H9 (cell line): ENCODE results near the gene CEBPE. TPM values are rescaled to one million over a fixed set of nuclear protein-coding genes. Genes with fewer than 3 reads are reported as not detected.

Experiments
- DNase-seq: peaks from one replicate; pipeline ENCODE4 v3.0.0-alpha.2; 2017
- H2AFZ ChIP-seq: one replicate; pipeline ENCODE4 v1.6.1; 2013; ENCODE audit warnings: mild to moderate bottlenecking, low read length, control low read depth, moderate library complexity
- H2AK5ac ChIP-seq: 2 replicates; pipeline ENCODE4 v1.6.1; 2013; ENCODE audit warnings: low read length, control low read depth, mixed read lengths; ENCODE audit not compliant: insufficient read length
- H2BK120ac ChIP-seq: one replicate; pipeline ENCODE4 v1.6.1; 2013; ENCODE audit warnings: low read depth, mild to moderate bottlenecking, low read length, control low read depth, inconsistent platforms; ENCODE audit not compliant: poor library complexity, severe bottlenecking
- H2BK12ac ChIP-seq: 2 replicates; pipeline ENCODE4 v1.6.1; 2013; ENCODE audit warnings: low read length, control low read depth, mixed read lengths, low read depth; ENCODE audit not compliant: insufficient read length
- H2BK15ac ChIP-seq: 2 replicates; pipeline ENCODE4 v1.6.1; 2013; ENCODE audit warnings: low read depth, low read length, control low read depth
- H2BK20ac ChIP-seq: one replicate; pipeline ENCODE4 v1.6.1; 2013; ENCODE audit warnings: low read depth, mild to moderate bottlenecking, low read length, control low read depth, inconsistent platforms; ENCODE audit not compliant: poor library complexity, severe bottlenecking
- H2BK5ac ChIP-seq: 2 replicates; pipeline ENCODE4 v1.6.1; 2013; ENCODE audit warnings: low read length, control low read depth, mixed read lengths; ENCODE audit not compliant: insufficient read length
- H3K14ac ChIP-seq: 2 replicates; pipeline ENCODE4 v1.6.1; 2013; ENCODE audit warnings: low read length, control low read depth; ENCODE audit not compliant: insufficient read depth
- H3K18ac ChIP-seq: 2 replicates; pipeline ENCODE4 v1.6.1; 2013; ENCODE audit warnings: low read depth, mild to moderate bottlenecking, mixed read lengths, low read length, control low read depth; ENCODE audit not compliant: insufficient read length
- H3K23ac ChIP-seq: 2 replicates; pipeline ENCODE4 v1.6.1; 2013; ENCODE audit warnings: low read length, control low read depth, mixed read lengths, low read depth; ENCODE audit not compliant: insufficient read length
- H3K23me2 ChIP-seq: 2 replicates; pipeline ENCODE4 v1.6.1; 2013; ENCODE audit warnings: low read depth, mild to moderate bottlenecking, mixed read lengths, low read length, control low read depth; ENCODE audit not compliant: insufficient read length, poor library complexity, severe bottlenecking
- H3K27ac ChIP-seq: 2 replicates; pipeline ENCODE4 v1.5.1; 2013; ENCODE audit warnings: low read length, control low read depth, mixed read lengths, low read depth; ENCODE audit not compliant: insufficient read length
- H3K27me3 ChIP-seq: 2 replicates; pipeline ENCODE4 v1.6.1; 2013; ENCODE audit warnings: low read length, control low read depth, inconsistent platforms; ENCODE audit not compliant: insufficient read depth
- H3K4ac ChIP-seq: 2 replicates; pipeline ENCODE4 v1.6.1; 2013; ENCODE audit warnings: low read depth, mild to moderate bottlenecking, control low read depth, inconsistent platforms, low read length, moderate library complexity
- H3K4me1 ChIP-seq: 2 replicates; pipeline ENCODE4 v1.6.1; 2013; ENCODE audit warnings: low read length, control low read depth, inconsistent platforms; ENCODE audit not compliant: insufficient read depth
- H3K4me2 ChIP-seq: 2 replicates; pipeline ENCODE4 v1.6.1; 2013; ENCODE audit warnings: low read length, control low read depth, mixed read lengths; ENCODE audit not compliant: insufficient read length, insufficient read depth
- H3K56ac ChIP-seq: 2 replicates; pipeline ENCODE4 v1.6.1; 2013; ENCODE audit warnings: low read depth, mild to moderate bottlenecking, mixed read lengths, low read length, control low read depth; ENCODE audit not compliant: insufficient read length
- H3K79me1 ChIP-seq: 2 replicates; pipeline ENCODE4 v1.6.1; 2013; ENCODE audit warnings: low read depth, mild to moderate bottlenecking, moderate library complexity, low read length, control low read depth, inconsistent platforms; ENCODE audit not compliant: insufficient read depth, poor library complexity, severe bottlenecking
- H3K79me2 ChIP-seq: 2 replicates; pipeline ENCODE4 v1.6.1; 2013; ENCODE audit warnings: low read length, control low read depth, inconsistent platforms; ENCODE audit not compliant: insufficient read depth
- H3K9ac ChIP-seq: 2 replicates; pipeline ENCODE4 v1.6.1; 2013; ENCODE audit warnings: low read length, control low read depth, mixed read lengths; ENCODE audit not compliant: insufficient read length; ENCODE audit errors: extremely low read depth
- H3K9me3 ChIP-seq: one replicate; pipeline ENCODE4 v1.6.1; 2013; ENCODE audit warnings: low read depth, low read length, inconsistent platforms; ENCODE audit not compliant: control insufficient read depth
- H3T11ph ChIP-seq: one replicate; pipeline ENCODE4 v1.6.1; 2013; ENCODE audit warnings: mild to moderate bottlenecking, low read length, control low read depth, inconsistent platforms
- H4K20me1 ChIP-seq: one replicate; pipeline ENCODE4 v1.6.1; 2013; ENCODE audit not compliant: control insufficient read depth, insufficient read length, insufficient read depth
- H4K5ac ChIP-seq: 2 replicates; pipeline ENCODE4 v1.6.1; 2013; ENCODE audit warnings: low read depth, mild to moderate bottlenecking, mixed read lengths, low read length, control low read depth; ENCODE audit not compliant: insufficient read length
- H4K8ac ChIP-seq: replicated peaks from 2 replicates; pipeline ENCODE4 v1.6.1; 2013; ENCODE audit warnings: low read length, control low read depth, mixed read lengths, low read depth; ENCODE audit not compliant: insufficient read length
- H4K91ac ChIP-seq: 2 replicates; pipeline ENCODE4 v1.6.1; 2013; ENCODE audit warnings: low read depth, mild to moderate bottlenecking, moderate library complexity, mixed read lengths, low read length, control low read depth; ENCODE audit not compliant: insufficient read length
- H3K27ac Mint-ChIP-seq, 3 experiments: 2 replicates in 2 of 3; 3 replicates in 1 of 3; pipeline ENCODE4 v1.8.0; 2020 to 2021; ENCODE audit warnings: mixed read lengths in 3 of 3, mild to moderate bottlenecking in 1 of 3, moderate library complexity in 1 of 3
- H3K27me3 Mint-ChIP-seq: 2 replicates; pipeline ENCODE4 v1.8.0; 2021; ENCODE audit warnings: low read depth, mild to moderate bottlenecking, moderate library complexity, mixed read lengths
- H3K36me3 Mint-ChIP-seq, 3 experiments: 2 replicates in 2 of 3; 3 replicates in 1 of 3; pipeline ENCODE4 v1.8.0; 2020 to 2021; ENCODE audit warnings: low read depth in 3 of 3, mixed read lengths in 3 of 3; ENCODE audit not compliant: insufficient read depth in 1 of 3
- H3K4me1 Mint-ChIP-seq, 2 experiments: 2 replicates each; pipeline ENCODE4 v1.8.0; 2020; ENCODE audit warnings: mixed read lengths in 2 of 2
- H3K4me3 Mint-ChIP-seq, 2 experiments: 2 replicates in 1 of 2; 3 replicates in 1 of 2; pipeline ENCODE4 v1.8.0; 2020 to 2021; ENCODE audit warnings: mild to moderate bottlenecking in 2 of 2, mixed read lengths in 2 of 2, moderate library complexity in 1 of 2
- H3K9me3 Mint-ChIP-seq, 2 experiments: 2 replicates in 1 of 2; 3 replicates in 1 of 2; pipeline ENCODE4 v1.8.0; 2020; ENCODE audit warnings: mild to moderate bottlenecking in 2 of 2, mixed read lengths in 2 of 2, moderate library complexity in 1 of 2
- WGBS: extraction: QIAGEN DNeasy Blood & Tissue Kit; methylation state at CpG from one replicate; pipeline ENCODE4 v1.1.7; 2013; ENCODE audit warnings: missing lambda C conversion rate, low lambda C conversion rate, mixed read lengths; ENCODE audit not compliant: insufficient read length; ENCODE audit errors: extremely low coverage; 5-methylcytosine and 5-hydroxymethylcytosine counted together
- total RNA-seq: library from RNA; stranded (reverse); gene quantifications from 2 replicates; pipeline ENCODE4 v1.2.1, GENCODE V29; 2021
- TF ChIP-seq, protein P1 (sequence below): fragments of 200-600 bp; sonication (generic); conservative IDR thresholded peaks from 3 replicates; pipeline ENCODE4 v1.8.0; 2021; ENCODE audit warnings: antibody characterized with exemption, mild to moderate bottlenecking

Gene CEBPE
- total RNA-seq, 1 experiment from 2014 or later = not detected

GRCh38 chr14:23070262-23071129 is 48.6 kb downstream of the CEBPE start:
- Histone ChIP-seq H3K4ac (no peak overlapping the region; the same call in 1 of the 2 replicates), H2BK15ac (no peak overlapping the region), H4K5ac (peak overlapping the region; percentile 75), H3K14ac (peak overlapping the region; percentile 55; the same call in 1 of the 2 replicates), H3K27me3 (no peaks in the 10 kb centered on the region), H3K9ac (peak overlapping the region; percentile 93), H2BK5ac (no peak overlapping the region), H4K8ac (no peak overlapping the region), H2BK20ac (no peak overlapping the region), H2BK120ac (no peak overlapping the region), H3K23ac (no peak overlapping the region), H4K20me1 (peaks cover 3% of the 10 kb centered on the region), H2AFZ (no peak overlapping the region), H3K9me3 (no peaks in the 10 kb centered on the region), H3K4me2 (peak overlapping the region; percentile 98), H2AK5ac (no peak overlapping the region), H3K27ac (no peak overlapping the region), H2BK12ac (peak overlapping the region; percentile 75), H4K91ac (no peak overlapping the region), H3T11ph (no peak overlapping the region), H3K4me1 (0 out of 2 replicates have a peak, but pooled peaks cover 3% of the 10 kb centered on the region), H3K18ac (no peak overlapping the region), H3K79me2 (peaks cover 5% of the 10 kb centered on the region; the same call in 1 of the 2 replicates), H3K23me2 (peaks cover 12% of the 10 kb centered on the region), H3K79me1 (peaks cover 17% of the 10 kb centered on the region), H3K56ac (no peak overlapping the region)
- Mint-ChIP-seq H3K27me3 (no peaks in the 10 kb centered on the region; the same call in 1 of the 2 replicates), H3K27ac (peak overlapping the region; percentile 98 to 100 (median 98)), H3K4me1 (peaks cover 35 to 52% of the 10 kb centered on the region in 2 experiments), H3K9me3 (no peaks in the 10 kb centered on the region), H3K36me3 (peaks cover 39 to 82% (median 72%) of the 10 kb centered on the region in 3 experiments; a peak in 6 of 7 replicates), H3K4me3 (peak overlapping the region; percentile 87 to 99)
- 100% methylated on average over 1 of the region's 10 CpGs for WGBS
- TF ChIP-seq, protein P1, sequence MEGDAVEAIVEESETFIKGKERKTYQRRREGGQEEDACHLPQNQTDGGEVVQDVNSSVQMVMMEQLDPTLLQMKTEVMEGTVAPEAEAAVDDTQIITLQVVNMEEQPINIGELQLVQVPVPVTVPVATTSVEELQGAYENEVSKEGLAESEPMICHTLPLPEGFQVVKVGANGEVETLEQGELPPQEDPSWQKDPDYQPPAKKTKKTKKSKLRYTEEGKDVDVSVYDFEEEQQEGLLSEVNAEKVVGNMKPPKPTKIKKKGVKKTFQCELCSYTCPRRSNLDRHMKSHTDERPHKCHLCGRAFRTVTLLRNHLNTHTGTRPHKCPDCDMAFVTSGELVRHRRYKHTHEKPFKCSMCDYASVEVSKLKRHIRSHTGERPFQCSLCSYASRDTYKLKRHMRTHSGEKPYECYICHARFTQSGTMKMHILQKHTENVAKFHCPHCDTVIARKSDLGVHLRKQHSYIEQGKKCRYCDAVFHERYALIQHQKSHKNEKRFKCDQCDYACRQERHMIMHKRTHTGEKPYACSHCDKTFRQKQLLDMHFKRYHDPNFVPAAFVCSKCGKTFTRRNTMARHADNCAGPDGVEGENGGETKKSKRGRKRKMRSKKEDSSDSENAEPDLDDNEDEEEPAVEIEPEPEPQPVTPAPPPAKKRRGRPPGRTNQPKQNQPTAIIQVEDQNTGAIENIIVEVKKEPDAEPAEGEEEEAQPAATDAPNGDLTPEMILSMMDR = no peak
- DNase-seq = no peak
